Effector memory CD8-positive, alpha-beta T cell (primary cell): ENCODE data around the gene NUFIP2.

Experiments used
- ATAC-seq: fragments of 150-1000 bp; cut with Tn5 transposase; replicated peaks from 2 replicates; pipeline ENCODE4 v1.10.0; 2021; ENCODE audit warnings: mild to moderate bottlenecking, moderate library complexity
- DNase-seq, 3 experiments: peaks; one replicate each; pipeline ENCODE4 v3.0.0; 2021
- H3K27ac Mint-ChIP-seq, 2 donors: one replicate each; pipeline ENCODE4 v1.8.0; 2022; ENCODE audit warnings: mild to moderate bottlenecking in 2 of 2, mixed read lengths in 2 of 2, moderate library complexity in 2 of 2
- H3K27me3 Mint-ChIP-seq, 2 donors: one replicate each; pipeline ENCODE4 v1.8.0; 2022; ENCODE audit warnings: mixed read lengths in 2 of 2
- H3K36me3 Mint-ChIP-seq: one replicate; pipeline ENCODE4 v1.8.0; 2022; ENCODE audit warnings: mild to moderate bottlenecking, moderate library complexity, mixed read lengths; ENCODE audit not compliant: insufficient read depth
- H3K4me1 Mint-ChIP-seq, 2 donors: one replicate each; pipeline ENCODE4 v1.8.0; 2022; ENCODE audit warnings: low read depth in 2 of 2, mixed read lengths in 2 of 2
- H3K4me3 Mint-ChIP-seq, 2 donors: one replicate each; pipeline ENCODE4 v1.8.0; 2022; ENCODE audit warnings: mild to moderate bottlenecking in 2 of 2, mixed read lengths in 2 of 2, moderate library complexity in 2 of 2
- H3K9me3 Mint-ChIP-seq, 2 donors: one replicate each; pipeline ENCODE4 v1.8.0; 2022; ENCODE audit warnings: mixed read lengths in 2 of 2

Gene NUFIP2

GRCh38 chr17:29257756-29258155 is 36.2 kb downstream of the NUFIP2 start:
- Mint-ChIP-seq H3K27me3 (no peaks in the 10 kb centered on the region), H3K9me3 (no peaks in the 10 kb centered on the region), H3K27ac (peak overlapping the region in 1 of 2 donors; percentile 76), H3K36me3 (peaks cover 76% of the 10 kb centered on the region), H3K4me3 (no peak overlapping the region), H3K4me1 (peaks cover 9 to 24% of the 10 kb centered on the region in 2 donors)
- no peak for ATAC-seq
- no peak for DNase-seq

- Mint-ChIP-seq H3K36me3 (peaks cover 70% of the 10 kb centered on the region), H3K4me3 (no peak overlapping the region), H3K27ac (peak overlapping the region in 1 of 2 donors; percentile 76), H3K9me3 (no peaks in the 10 kb centered on the region), H3K4me1 (peaks cover 9 to 22% of the 10 kb centered on the region in 2 donors), H3K27me3 (no peaks in the 10 kb centered on the region)
- ATAC-seq (no peak), DNase-seq (no peak)
Observed at GRCh38 chr17:29256735-29257466, 37.0 kb downstream of the NUFIP2 start.

- H3K27me3 Mint-ChIP-seq, result no peaks in the 10 kb centered on the region
- no peak overlapping the region for H3K4me3 Mint-ChIP-seq
- no peaks in the 10 kb centered on the region for H3K9me3 Mint-ChIP-seq
- no peak for ATAC-seq
- H3K27ac Mint-ChIP-seq, result peak overlapping the region in 1 of 2 donors; percentile 52
- no peak for DNase-seq
- H3K4me1 Mint-ChIP-seq, result peaks cover 5 to 18% of the 10 kb centered on the region in 2 donors
- peaks cover 68% of the 10 kb centered on the region for H3K36me3 Mint-ChIP-seq
Observed at GRCh38 chr17:29255926-29256522, 37.9 kb downstream of the NUFIP2 start.

- Mint-ChIP-seq H3K27me3 (no peaks in the 10 kb centered on the region), H3K4me3 (no peak overlapping the region), H3K27ac (no peak overlapping the region), H3K36me3 (peaks cover 47% of the 10 kb centered on the region), H3K9me3 (no peaks in the 10 kb centered on the region), H3K4me1 (peaks cover 4% of the 10 kb centered on the region in 2 donors)
- ATAC-seq (no peak), DNase-seq (no peak)
Observed at GRCh38 chr17:29253037-29253436, 40.9 kb downstream of the NUFIP2 start.

GRCh38 chr17:29252101-29252791 is 41.7 kb downstream of the NUFIP2 start:
- Mint-ChIP-seq H3K27ac (peak overlapping the region in 1 of 2 donors; percentile 31), H3K4me1 (peaks cover 0 to 2% of the 10 kb centered on the region in 2 donors), H3K36me3 (peaks cover 39% of the 10 kb centered on the region), H3K9me3 (no peaks in the 10 kb centered on the region), H3K4me3 (no peak overlapping the region), H3K27me3 (no peaks in the 10 kb centered on the region)
- ATAC-seq (no peak), DNase-seq (no peak)

- peaks cover 36% of the 10 kb centered on the region for H3K36me3 Mint-ChIP-seq
- no peaks in the 10 kb centered on the region for H3K4me1 Mint-ChIP-seq
Observed at GRCh38 chr17:29251184-29251583, 42.8 kb downstream of the NUFIP2 start.

GRCh38 chr17:29250666-29251065 is 43.3 kb downstream of the NUFIP2 start:
- Mint-ChIP-seq H3K4me3 (no peak overlapping the region), H3K27ac (no peak overlapping the region), H3K9me3 (no peaks in the 10 kb centered on the region), H3K36me3 (peaks cover 32% of the 10 kb centered on the region), H3K4me1 (no peaks in the 10 kb centered on the region), H3K27me3 (no peaks in the 10 kb centered on the region)
- ATAC-seq (no peak), DNase-seq (no peak)

More at GRCh38 chr17:29251184-29251583, 42.8 kb downstream of the NUFIP2 start:
- no peak for ATAC-seq
- H3K9me3 Mint-ChIP-seq, result no peaks in the 10 kb centered on the region
- no peak overlapping the region for H3K4me3 Mint-ChIP-seq
- H3K27ac Mint-ChIP-seq, result no peak overlapping the region
- no peak for DNase-seq
- H3K27me3 Mint-ChIP-seq, result no peaks in the 10 kb centered on the region

GRCh38 chr17:29248845-29249244 is 45.1 kb downstream of the NUFIP2 start:
- Mint-ChIP-seq H3K27ac (peak overlapping the region in 1 of 2 donors; percentile 41), H3K36me3 (peaks cover 15% of the 10 kb centered on the region), H3K4me1 (no peaks in the 10 kb centered on the region), H3K27me3 (no peaks in the 10 kb centered on the region), H3K4me3 (no peak overlapping the region), H3K9me3 (no peaks in the 10 kb centered on the region)
- no peak for DNase-seq
- no peak for ATAC-seq

GRCh38 chr17:29247219-29247618 is 46.7 kb downstream of the NUFIP2 start:
- Mint-ChIP-seq H3K9me3 (no peaks in the 10 kb centered on the region), H3K4me1 (no peaks in the 10 kb centered on the region), H3K27ac (no peak overlapping the region), H3K27me3 (no peaks in the 10 kb centered on the region), H3K36me3 (peaks cover 15% of the 10 kb centered on the region), H3K4me3 (no peak overlapping the region)
- DNase-seq, result no peak
- ATAC-seq, result no peak

GRCh38 chr17:29246628-29247027 is 47.3 kb downstream of the NUFIP2 start, which contains the start of gene CRYBA1:
CRYBA1 (plus strand) TSS chr17:29246859; CDS start chr17:29246864, 5 bp downstream.
- H3K9me3 Mint-ChIP-seq, result no peaks in the 10 kb centered on the region
- ATAC-seq (no peak), DNase-seq (no peak)
- no peaks in the 10 kb centered on the region for H3K27me3 Mint-ChIP-seq
- no peak within 1 kb of the TSS for H3K4me3 Mint-ChIP-seq
- H3K36me3 Mint-ChIP-seq, result peaks cover 11% of the 10 kb centered on the region
- no peaks in the 10 kb centered on the region for H3K4me1 Mint-ChIP-seq
- H3K27ac Mint-ChIP-seq, result no peak within 1 kb of the TSS

GRCh38 chr17:29245401-29245800 is 48.5 kb downstream of the NUFIP2 start:
- peaks cover 7% of the 10 kb centered on the region for H3K36me3 Mint-ChIP-seq
- H3K27ac Mint-ChIP-seq, result no peak overlapping the region
- no peaks in the 10 kb centered on the region for H3K27me3 Mint-ChIP-seq
- ATAC-seq (no peak), DNase-seq (no peak)
- no peak overlapping the region for H3K4me3 Mint-ChIP-seq
- H3K9me3 Mint-ChIP-seq, result no peaks in the 10 kb centered on the region
- H3K4me1 Mint-ChIP-seq, result no peaks in the 10 kb centered on the region

- no peak for ATAC-seq
Observed at GRCh38 chr17:29243792-29244191, 50.2 kb downstream of the NUFIP2 start.

GRCh38 chr17:29242790-29243189 is 51.2 kb downstream of the NUFIP2 start:
- peaks cover 3% of the 10 kb centered on the region for H3K36me3 Mint-ChIP-seq
- no peaks in the 10 kb centered on the region for H3K9me3 Mint-ChIP-seq
- no peak for ATAC-seq

More at GRCh38 chr17:29243792-29244191, 50.2 kb downstream of the NUFIP2 start:
- Mint-ChIP-seq H3K36me3 (peaks cover 3% of the 10 kb centered on the region), H3K4me1 (no peaks in the 10 kb centered on the region), H3K4me3 (no peak overlapping the region), H3K9me3 (no peaks in the 10 kb centered on the region), H3K27ac (no peak overlapping the region), H3K27me3 (no peaks in the 10 kb centered on the region)
- no peak for DNase-seq

More at GRCh38 chr17:29242790-29243189, 51.2 kb downstream of the NUFIP2 start:
- no peak for DNase-seq
- Mint-ChIP-seq H3K27ac (no peak overlapping the region), H3K27me3 (no peaks in the 10 kb centered on the region), H3K4me1 (no peaks in the 10 kb centered on the region), H3K4me3 (no peak overlapping the region)
